Loucy (cell line): Measurements from ENCODE around the gene ASZ1.

Experiments
- CTCF ChIP-seq: fragments of 200-600 bp; sonication (generic); conservative IDR thresholded peaks from 2 replicates; pipeline ENCODE4 v1.5.1; 2014; ENCODE audit warnings: mild to moderate bottlenecking, antibody characterized with exemption, low read length
- EZH2phosphoT487 ChIP-seq: fragments of 200-600 bp; IDR thresholded peaks from 2 replicates; pipeline ENCODE4 v1.6.1; 2018; ENCODE audit warnings: antibody characterized with exemption, mild to moderate bottlenecking, moderate library complexity, borderline replicate concordance

GRCh38 chr7:117472335-117472734 lies 45.0 kb upstream of the ASZ1 start:
- TF ChIP-seq CTCF (no peak), EZH2phosphoT487 (no peak)
